IPS-20b (cell line): ENCODE results near the gene MCF2L.
"Not testable (repeated sequence)": the region's sequence is repeated elsewhere in the genome, so short reads cannot be mapped to it uniquely, and the experiment has no call there.

Experiments
- H3K27ac ChIP-seq: one replicate; pipeline ENCODE4 v1.5.1; 2013; ENCODE audit warnings: low read length
- H3K27me3 ChIP-seq: 2 replicates; pipeline ENCODE4 v1.6.1; 2013; ENCODE audit warnings: mild to moderate bottlenecking, low read length, inconsistent platforms; ENCODE audit not compliant: insufficient read depth
- H3K36me3 ChIP-seq: 2 replicates; pipeline ENCODE4 v1.6.1; 2013; ENCODE audit warnings: low read depth, mild to moderate bottlenecking, inconsistent platforms, low read length, moderate library complexity; ENCODE audit not compliant: insufficient read depth
- H3K4me1 ChIP-seq: 2 replicates; pipeline ENCODE4 v1.6.1; 2013; ENCODE audit warnings: mild to moderate bottlenecking, control low read depth, inconsistent platforms, low read length, moderate library complexity; ENCODE audit not compliant: insufficient read depth
- H3K4me3 ChIP-seq: 2 replicates; pipeline ENCODE4 v1.5.1; 2013; ENCODE audit warnings: mild to moderate bottlenecking, low read length, inconsistent platforms
- H3K9ac ChIP-seq: 2 replicates; pipeline ENCODE4 v1.6.1; 2013; ENCODE audit warnings: low read depth, mild to moderate bottlenecking, inconsistent platforms, low read length, moderate library complexity
- H3K9me3 ChIP-seq: 2 replicates; pipeline ENCODE4 v1.6.1; 2013; ENCODE audit warnings: mild to moderate bottlenecking, low read depth, low read length, inconsistent platforms; ENCODE audit not compliant: insufficient read depth

The MCF2L gene

GRCh38 chr13:113027095-113027494 is 58.1 kb downstream of the MCF2L start:
- Histone ChIP-seq H3K27ac (no peak overlapping the region), H3K9me3 (no peaks in the 10 kb centered on the region), H3K36me3 (no peaks in the 10 kb centered on the region), H3K27me3 (no peaks in the 10 kb centered on the region; the same call in 1 of the 2 replicates), H3K4me1 (peaks cover 2% of the 10 kb centered on the region; the same call in 1 of the 2 replicates), H3K9ac (no peak overlapping the region), H3K4me3 (no peak overlapping the region)

GRCh38 chr13:113027566-113027965 is 58.6 kb downstream of the MCF2L start:
- H3K27ac ChIP-seq: no peak overlapping the region
- H3K9ac ChIP-seq: no peak overlapping the region
- H3K4me3 ChIP-seq: no peak overlapping the region
- H3K4me1 ChIP-seq: peaks cover 2% of the 10 kb centered on the region; the same call in 1 of the 2 replicates
- no peaks in the 10 kb centered on the region for H3K9me3 ChIP-seq
- no peaks in the 10 kb centered on the region; the same call in 1 of the 2 replicates for H3K27me3 ChIP-seq
- no peaks in the 10 kb centered on the region for H3K36me3 ChIP-seq

DNA sequence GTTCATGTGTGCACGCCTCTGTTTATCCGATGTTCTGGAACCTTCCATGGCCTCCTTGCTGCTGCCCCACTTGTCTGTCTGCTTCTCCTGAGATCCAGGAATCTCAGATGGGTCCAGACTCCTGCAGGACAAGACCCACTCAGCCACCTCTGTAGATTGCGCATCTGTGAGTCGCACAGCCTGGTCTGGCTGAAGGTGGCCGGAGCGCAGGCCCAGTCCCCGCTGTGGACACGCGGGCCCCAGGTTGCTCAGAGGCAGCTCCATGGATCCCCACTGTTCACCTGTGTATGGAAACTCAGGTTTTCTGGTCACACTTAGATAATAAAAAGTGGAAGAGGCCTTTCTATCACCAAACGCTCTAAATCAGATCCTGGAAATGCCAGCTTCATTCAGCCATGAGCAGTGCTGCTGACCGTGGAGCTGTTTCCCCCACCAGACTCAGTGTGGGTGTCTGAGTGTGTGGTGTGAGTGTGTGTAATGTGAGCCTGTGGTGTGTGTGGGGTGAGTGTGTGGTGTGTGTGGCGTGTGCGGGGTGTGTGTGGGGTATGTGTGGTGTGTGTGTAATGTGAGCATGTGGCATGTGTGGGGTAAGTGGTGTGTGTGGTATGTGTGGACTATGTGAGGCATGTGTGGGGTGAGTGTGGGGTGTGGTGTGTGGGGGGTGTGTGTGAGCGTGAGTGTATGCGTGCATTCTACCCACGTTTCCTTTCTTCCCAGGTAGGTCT is 59.5 kb downstream of the MCF2L start:
- no peaks in the 10 kb centered on the region for H3K9me3 ChIP-seq
- H3K36me3 ChIP-seq: no peaks in the 10 kb centered on the region
- H3K9ac ChIP-seq: no peak overlapping the region
- no peak overlapping the region for H3K4me3 ChIP-seq
- no peaks in the 10 kb centered on the region; the same call in 1 of the 2 replicates for H3K27me3 ChIP-seq
- 0 out of 2 replicates have a peak, but pooled peaks cover 2% of the 10 kb centered on the region for H3K4me1 ChIP-seq
- H3K27ac ChIP-seq: no peak overlapping the region

- Histone ChIP-seq H3K36me3 (no peaks in the 10 kb centered on the region), H3K4me3 (no peak overlapping the region), H3K9me3 (no peaks in the 10 kb centered on the region), H3K4me1 (no peaks in the 10 kb centered on the region), H3K27me3 (no peaks in the 10 kb centered on the region; the same call in 1 of the 2 replicates), H3K9ac (no peak overlapping the region), H3K27ac (no peak overlapping the region)
Measured at GRCh38 chr13:113029061-113029445, 60.0 kb downstream of the MCF2L start.

GRCh38 chr13:113029487-113030258 is 60.7 kb downstream of the MCF2L start:
- H3K27me3 ChIP-seq: no peaks in the 10 kb centered on the region
- H3K9ac ChIP-seq: no peak overlapping the region
- H3K4me3 ChIP-seq: no peak overlapping the region
- H3K36me3 ChIP-seq: no peaks in the 10 kb centered on the region
- no peak overlapping the region for H3K27ac ChIP-seq
- no peaks in the 10 kb centered on the region for H3K9me3 ChIP-seq
- no peaks in the 10 kb centered on the region for H3K4me1 ChIP-seq

DNA sequence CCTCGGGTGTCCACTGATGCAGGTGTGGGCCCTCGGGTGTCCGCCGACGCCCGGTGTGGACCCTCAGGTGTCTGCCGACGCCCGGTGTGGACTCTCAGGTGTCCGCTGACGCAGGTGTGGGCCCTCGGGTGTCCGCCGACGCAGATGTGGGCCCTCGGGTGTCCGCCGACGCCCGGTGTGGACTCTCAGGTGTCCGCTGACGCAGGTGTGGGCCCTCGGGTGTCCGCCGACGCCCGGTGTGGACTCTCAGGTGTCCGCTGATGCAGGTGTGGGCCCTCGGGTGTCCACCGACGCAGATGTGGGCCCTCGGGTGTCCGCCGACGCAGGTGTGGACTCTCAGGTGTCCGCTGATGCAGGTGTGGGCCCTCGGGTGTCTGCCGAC is 61.2 kb downstream of the MCF2L start:
- not testable (repeated sequence) for H3K9ac ChIP-seq, H3K27me3 ChIP-seq, H3K4me3 ChIP-seq, H3K36me3 ChIP-seq, H3K4me1 ChIP-seq, H3K27ac ChIP-seq, H3K9me3 ChIP-seq

DNA sequence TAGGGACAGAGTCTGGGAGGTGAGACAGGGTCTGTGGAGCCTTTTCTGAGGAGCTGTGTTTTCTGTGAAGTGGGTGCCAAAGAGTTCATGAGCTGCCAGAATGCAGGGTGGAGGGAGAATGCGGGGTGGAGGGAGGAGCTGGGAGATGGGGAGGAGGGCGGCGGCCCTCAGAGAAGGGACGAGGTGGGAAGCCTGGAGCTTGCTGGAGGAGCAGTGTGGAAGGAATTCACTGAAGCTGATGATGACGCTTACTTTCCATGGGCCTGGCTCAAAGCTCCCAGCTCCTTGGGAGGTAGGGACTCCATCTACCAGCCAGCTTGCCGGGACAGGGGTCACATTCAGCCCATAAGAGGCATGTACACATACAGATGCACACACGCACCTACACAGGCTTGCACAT is 62.5 kb downstream of the MCF2L start:
- H3K9ac ChIP-seq: no peak overlapping the region
- no peaks in the 10 kb centered on the region for H3K9me3 ChIP-seq
- no peaks in the 10 kb centered on the region for H3K36me3 ChIP-seq
- no peaks in the 10 kb centered on the region for H3K27me3 ChIP-seq
- H3K27ac ChIP-seq: no peak overlapping the region
- H3K4me3 ChIP-seq: no peak overlapping the region
- no peaks in the 10 kb centered on the region for H3K4me1 ChIP-seq

DNA sequence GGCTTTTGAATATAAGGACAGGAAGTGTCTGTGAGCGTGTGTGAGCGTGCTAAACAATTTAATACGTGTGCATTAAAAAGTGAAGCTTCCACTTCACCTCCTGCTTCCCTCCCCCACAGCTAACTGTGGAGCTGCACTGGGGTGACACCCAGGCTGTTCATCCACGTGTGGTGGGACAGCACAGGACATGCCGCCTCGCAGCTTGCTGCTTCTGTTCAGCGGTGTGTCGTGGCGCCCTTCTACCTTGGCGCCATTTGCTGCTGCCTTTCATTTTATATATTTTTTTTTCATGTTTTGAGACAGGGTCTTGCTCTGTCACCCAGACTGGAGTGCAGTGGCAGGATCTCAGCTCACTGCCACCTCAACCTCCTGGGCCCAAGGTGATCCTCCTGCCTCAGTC is 63.3 kb downstream of the MCF2L start:
- Histone ChIP-seq H3K27ac (no peak overlapping the region), H3K4me1 (no peaks in the 10 kb centered on the region), H3K27me3 (no peaks in the 10 kb centered on the region), H3K9me3 (no peaks in the 10 kb centered on the region), H3K9ac (no peak overlapping the region), H3K4me3 (no peak overlapping the region), H3K36me3 (no peaks in the 10 kb centered on the region)

GRCh38 chr13:113033054-113033850 is 64.2 kb downstream of the MCF2L start:
- no peak overlapping the region for H3K27ac ChIP-seq
- H3K9me3 ChIP-seq: no peaks in the 10 kb centered on the region
- H3K4me3 ChIP-seq: no peak overlapping the region
- H3K4me1 ChIP-seq: no peaks in the 10 kb centered on the region
- no peaks in the 10 kb centered on the region for H3K27me3 ChIP-seq
- H3K9ac ChIP-seq: no peak overlapping the region
- H3K36me3 ChIP-seq: no peaks in the 10 kb centered on the region

DNA sequence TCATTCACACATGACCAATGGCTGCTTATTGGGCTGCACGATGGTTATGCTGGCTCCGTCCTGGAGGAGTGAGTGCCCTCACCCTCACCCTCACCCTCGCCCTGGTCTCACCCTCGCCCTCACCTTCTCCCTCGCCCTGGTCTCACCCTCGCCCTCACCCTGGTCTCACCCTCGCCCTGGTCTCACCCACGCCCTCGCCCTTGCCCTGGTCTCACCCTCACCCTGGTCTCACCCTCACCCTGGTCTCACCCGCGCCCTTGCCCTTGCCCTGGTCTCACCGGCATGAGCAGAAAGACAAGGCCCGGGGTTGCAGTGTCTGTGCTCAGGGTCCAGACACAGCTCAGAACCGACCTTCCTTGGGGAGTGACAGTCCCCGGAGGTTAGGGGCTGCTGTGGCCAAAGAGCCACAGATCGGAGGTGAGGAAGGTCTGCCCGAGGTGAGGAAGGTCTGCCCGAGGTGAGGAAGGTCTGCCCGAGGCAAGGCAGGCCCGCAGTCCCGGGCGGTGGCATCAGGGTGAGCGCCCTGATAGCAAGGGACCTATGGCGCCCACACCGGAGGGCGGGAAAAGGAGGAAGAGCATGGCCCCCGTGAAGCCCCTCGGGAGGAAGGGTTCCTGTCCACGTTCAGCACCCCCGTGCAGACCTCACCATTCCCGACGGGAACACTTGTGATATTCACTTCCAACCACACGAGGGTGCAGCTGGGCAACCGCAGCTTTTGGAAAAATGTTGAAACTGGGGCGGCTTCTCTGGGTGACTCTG is 65.6 kb downstream of the MCF2L start:
- Histone ChIP-seq H3K4me3 (no peak overlapping the region), H3K4me1 (no peaks in the 10 kb centered on the region), H3K27me3 (no peaks in the 10 kb centered on the region), H3K36me3 (no peaks in the 10 kb centered on the region), H3K27ac (no peak overlapping the region), H3K9ac (no peak overlapping the region), H3K9me3 (no peaks in the 10 kb centered on the region)

GRCh38 chr13:113035213-113035800 is 66.3 kb downstream of the MCF2L start:
- H3K4me3 ChIP-seq: no peak overlapping the region
- no peaks in the 10 kb centered on the region for H3K4me1 ChIP-seq
- no peak overlapping the region for H3K9ac ChIP-seq

More at GRCh38 chr13:113035213-113035800, 66.3 kb downstream of the MCF2L start:
- Histone ChIP-seq H3K36me3 (no peaks in the 10 kb centered on the region), H3K27me3 (no peaks in the 10 kb centered on the region), H3K27ac (no peak overlapping the region), H3K9me3 (no peaks in the 10 kb centered on the region)
